Left kidney (tissue), 2 donors: Measurements from ENCODE around the gene ROBO1. TPM values are rescaled to one million over a fixed set of nuclear protein-coding genes. Genes with fewer than 3 reads are reported as not detected.
A peak's percentile ranks its signal among the peaks of the same experiment; 100 is the strongest.
"Not testable (repeated sequence)": the region's sequence is repeated elsewhere in the genome, so short reads cannot be mapped to it uniquely, and the experiment has no call there.

Experiments
- DNase-seq: peaks from one replicate; pipeline ENCODE4 v3.0.0-alpha.2; 2013
- polyA plus RNA-seq: library from polyadenylated mRNA; unstranded; fragments of 120-200 nt; gene quantifications from one replicate; pipeline ENCODE4 v1.2.1, GENCODE V29; 2013; ENCODE audit not compliant: insufficient read length

ROBO1 gene
- polyA plus RNA-seq, 1 donor, result 130 TPM

- DNase-seq, result no peak
These were observed 522.3 kb downstream of the ROBO1 start for GRCh38 chr3:79245284-79246138.

- no peak for DNase-seq
These were observed 531.3 kb downstream of the ROBO1 start for GRCh38 chr3:79236496-79236895.

GRCh38 chr3:79233431-79234060 lies 534.3 kb downstream of the ROBO1 start:
- no peak for DNase-seq

GRCh38 chr3:79230266-79230665 lies 537.5 kb downstream of the ROBO1 start:
- DNase-seq, result no peak

- DNase-seq, result no peak
These were observed 550.7 kb downstream of the ROBO1 start for GRCh38 chr3:79217096-79217495.

GRCh38 chr3:79215286-79215685 lies 552.5 kb downstream of the ROBO1 start:
- DNase-seq, result no peak

- peak; percentile 32 for DNase-seq
These were observed 556.0 kb downstream of the ROBO1 start for GRCh38 chr3:79211586-79212359.

- DNase-seq, result no peak
These were observed 563.4 kb downstream of the ROBO1 start for GRCh38 chr3:79204351-79204750.

- no peak for DNase-seq
These were observed 564.7 kb downstream of the ROBO1 start for GRCh38 chr3:79203144-79203519.

- DNase-seq, result no peak
These were observed 565.2 kb downstream of the ROBO1 start for GRCh38 chr3:79202471-79203143.

GRCh38 chr3:79200456-79200855 lies 567.3 kb downstream of the ROBO1 start:
- DNase-seq, result no peak

- no peak for DNase-seq
These were observed 567.8 kb downstream of the ROBO1 start for GRCh38 chr3:79199966-79200365.

GRCh38 chr3:79187426-79187825 lies 580.4 kb downstream of the ROBO1 start:
- DNase-seq, result no peak

GRCh38 chr3:79184251-79184650 lies 583.5 kb downstream of the ROBO1 start:
- DNase-seq, result peak; percentile 33

- DNase-seq, result no peak
These were observed 584.3 kb downstream of the ROBO1 start for GRCh38 chr3:79183496-79183895.

GRCh38 chr3:79178471-79179180 lies 589.2 kb downstream of the ROBO1 start:
- DNase-seq, result no peak

- DNase-seq, result no peak
These were observed 591.9 kb downstream of the ROBO1 start for GRCh38 chr3:79175870-79176269.

GRCh38 chr3:79173259-79173658 lies 594.5 kb downstream of the ROBO1 start:
- not testable (repeated sequence) for DNase-seq

- DNase-seq, result no peak
These were observed 595.6 kb downstream of the ROBO1 start for GRCh38 chr3:79172241-79172640.

GRCh38 chr3:79170021-79170420 lies 597.8 kb downstream of the ROBO1 start:
- DNase-seq, result no peak

- DNase-seq, result no peak
These were observed 600.0 kb downstream of the ROBO1 start for GRCh38 chr3:79167651-79168416.
